Measurements from ENCODE around the gene GNB1L. TPM values are rescaled to one million over a fixed set of nuclear protein-coding genes. Genes with fewer than 3 reads are reported as not detected.

Gene GNB1L
- total RNA-seq, 1 donor from 2014 or later, result 11.5 TPM

- TF ChIP-seq, protein P1, sequence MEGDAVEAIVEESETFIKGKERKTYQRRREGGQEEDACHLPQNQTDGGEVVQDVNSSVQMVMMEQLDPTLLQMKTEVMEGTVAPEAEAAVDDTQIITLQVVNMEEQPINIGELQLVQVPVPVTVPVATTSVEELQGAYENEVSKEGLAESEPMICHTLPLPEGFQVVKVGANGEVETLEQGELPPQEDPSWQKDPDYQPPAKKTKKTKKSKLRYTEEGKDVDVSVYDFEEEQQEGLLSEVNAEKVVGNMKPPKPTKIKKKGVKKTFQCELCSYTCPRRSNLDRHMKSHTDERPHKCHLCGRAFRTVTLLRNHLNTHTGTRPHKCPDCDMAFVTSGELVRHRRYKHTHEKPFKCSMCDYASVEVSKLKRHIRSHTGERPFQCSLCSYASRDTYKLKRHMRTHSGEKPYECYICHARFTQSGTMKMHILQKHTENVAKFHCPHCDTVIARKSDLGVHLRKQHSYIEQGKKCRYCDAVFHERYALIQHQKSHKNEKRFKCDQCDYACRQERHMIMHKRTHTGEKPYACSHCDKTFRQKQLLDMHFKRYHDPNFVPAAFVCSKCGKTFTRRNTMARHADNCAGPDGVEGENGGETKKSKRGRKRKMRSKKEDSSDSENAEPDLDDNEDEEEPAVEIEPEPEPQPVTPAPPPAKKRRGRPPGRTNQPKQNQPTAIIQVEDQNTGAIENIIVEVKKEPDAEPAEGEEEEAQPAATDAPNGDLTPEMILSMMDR (conservative IDR thresholded peaks at IDR 0.05; ENCODE audit: low read depth, low read length), result no peak
- no peak overlapping the region for H3K4me3 ChIP-seq (ENCODE audit: low read depth, low read length)
- no peak for DNase-seq (ENCODE audit: low read depth)
Observed at GRCh38 chr22:19774628-19775027, 80.0 kb downstream of the GNB1L start.

DNA sequence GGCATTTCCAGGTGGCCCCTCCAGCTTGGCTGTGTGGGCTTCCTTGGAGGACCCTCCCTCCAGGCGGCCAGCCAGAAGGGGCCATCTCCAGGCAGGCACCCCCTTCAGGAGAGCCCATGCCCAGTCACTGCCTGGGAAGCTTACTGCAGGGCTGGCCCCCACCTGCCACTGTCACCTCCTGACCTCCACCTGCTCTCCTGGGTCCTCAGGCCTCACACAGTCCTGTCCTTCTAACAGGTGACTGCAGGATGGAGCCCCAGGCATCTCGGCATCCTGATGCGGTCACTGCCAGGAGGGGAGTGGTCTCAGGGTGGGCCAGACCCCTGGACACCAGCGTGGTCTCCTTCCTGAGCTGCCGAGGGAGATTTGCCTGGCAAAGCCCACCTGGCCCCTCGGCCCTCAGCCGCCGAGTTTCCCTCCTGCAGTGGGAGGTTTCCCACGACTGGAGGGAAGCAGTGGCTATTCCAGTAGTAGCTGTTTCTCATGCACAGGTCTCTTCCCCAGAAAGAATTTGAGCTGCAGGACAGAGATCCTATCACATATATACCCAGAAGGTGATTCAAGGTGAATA lies 81.1 kb downstream of the GNB1L start:
- TF ChIP-seq, protein P1 (conservative IDR thresholded peaks at IDR 0.05; ENCODE audit: low read depth, low read length), result no peak
- H3K4me3 ChIP-seq (ENCODE audit: low read depth, low read length), result no peak overlapping the region
- no peak for DNase-seq (ENCODE audit: low read depth)

GRCh38 chr22:19772673-19773469 lies 81.8 kb downstream of the GNB1L start:
- TF ChIP-seq, protein P1 (conservative IDR thresholded peaks at IDR 0.05; ENCODE audit: low read depth, low read length), result no peak
- no peak for DNase-seq (ENCODE audit: low read depth)
- no peak overlapping the region for H3K4me3 ChIP-seq (ENCODE audit: low read depth, low read length)

- no peak for DNase-seq (ENCODE audit: low read depth)
- TF ChIP-seq, protein P1 (conservative IDR thresholded peaks at IDR 0.05; ENCODE audit: low read depth, low read length), result no peak
- no peak overlapping the region for H3K4me3 ChIP-seq (ENCODE audit: low read depth, low read length)
Observed at GRCh38 chr22:19772422-19772672, 82.3 kb downstream of the GNB1L start.

GRCh38 chr22:19770349-19771220 lies 84.1 kb downstream of the GNB1L start:
- no peak overlapping the region for H3K4me3 ChIP-seq (ENCODE audit: low read depth, low read length)
- TF ChIP-seq, protein P1 (conservative IDR thresholded peaks at IDR 0.05; ENCODE audit: low read depth, low read length), result no peak
- no peak for DNase-seq (ENCODE audit: low read depth)

GRCh38 chr22:19769393-19769715 lies 85.3 kb downstream of the GNB1L start:
- H3K4me3 ChIP-seq (ENCODE audit: low read depth, low read length), result no peak overlapping the region
- TF ChIP-seq, protein P1 (conservative IDR thresholded peaks at IDR 0.05; ENCODE audit: low read depth, low read length), result no peak

More at GRCh38 chr22:19769393-19769715, 85.3 kb downstream of the GNB1L start:
- no peak for DNase-seq (ENCODE audit: low read depth)
